PC-9 (cell line): ENCODE results near the gene CPT1B. TPM values are rescaled to one million over a fixed set of nuclear protein-coding genes. Genes with fewer than 3 reads are reported as not detected.

Source experiments
- BruUV-seq: library from RNA; stranded (reverse); fragments of 400-500 nt; replicated peaks from 2 replicates; lab custom pipeline; 2021; lab: Mats Ljungman, UMichigan
- CTCF ChIA-PET: fragments of 300-600 bp; sonication (Branson Sonifier 250); formaldehyde crosslinking; loops from one replicate; lab custom pipeline; 2022; ENCODE audit warnings: antibody characterized with exemption; lab: Charles Lee
- POLR2A ChIA-PET: fragments of 300-600 bp; sonication (Branson Sonifier 250); formaldehyde crosslinking; loops from one replicate; lab custom pipeline; 2022; ENCODE audit warnings: antibody characterized with exemption; ENCODE audit not compliant: unreplicated experiment; lab: Charles Lee
- DNase-seq, 2 experiments: peaks; one replicate each; pipeline versions ENCODE4 v3.0.0 to v3.0.0-alpha.2; 2015 to 2022; ENCODE audit warnings: mixed read lengths in 1 of 2
- H2AFZ ChIP-seq: fragments of 200-600 bp; sonication (generic); 2 replicates; pipeline ENCODE4 v1.8.1; 2017; ENCODE audit warnings: antibody characterized with exemption
- H3F3A ChIP-seq: fragments of 200-600 bp; sonication (generic); 2 replicates; pipeline ENCODE4 v1.8.1; 2017; ENCODE audit warnings: antibody characterized with exemption, mild to moderate bottlenecking, low read depth; ENCODE audit not compliant: insufficient read depth
- H3K27ac ChIP-seq: fragments of 200-600 bp; sonication (generic); 2 replicates; pipeline ENCODE4 v1.6.1; 2016; ENCODE audit warnings: mixed run types
- H3K27me3 ChIP-seq: fragments of 200-600 bp; sonication (generic); 2 replicates; pipeline ENCODE4 v1.6.1; 2016; ENCODE audit warnings: low read depth, mixed run types; ENCODE audit not compliant: insufficient read depth
- H3K36me3 ChIP-seq: fragments of 200-600 bp; sonication (generic); 2 replicates; pipeline ENCODE4 v1.6.1; 2016; ENCODE audit warnings: low read depth, mixed run types
- H3K4me1 ChIP-seq: fragments of 200-600 bp; sonication (generic); replicated peaks from 2 replicates; pipeline ENCODE4 v1.6.1; 2016; ENCODE audit warnings: mixed run types; ENCODE audit not compliant: insufficient read depth
- H3K4me2 ChIP-seq: fragments of 200-600 bp; sonication (generic); 2 replicates; pipeline ENCODE4 v1.6.1; 2017; ENCODE audit warnings: mixed run types
- H3K4me3 ChIP-seq: fragments of 200-600 bp; sonication (generic); 2 replicates; pipeline ENCODE4 v1.6.1; 2016; ENCODE audit warnings: mixed run types
- H3K79me2 ChIP-seq: fragments of 200-600 bp; sonication (generic); 2 replicates; pipeline ENCODE4 v1.6.1; 2017; ENCODE audit warnings: low read depth, mixed run types
- H3K9me2 ChIP-seq: fragments of 200-600 bp; sonication (generic); 2 replicates; pipeline ENCODE4 v1.8.1; 2017; ENCODE audit warnings: mild to moderate bottlenecking; ENCODE audit not compliant: insufficient read depth
- H3K9me3 ChIP-seq: fragments of 200-600 bp; sonication (generic); 2 replicates; pipeline ENCODE4 v1.8.1; 2016; ENCODE audit warnings: low read depth; ENCODE audit not compliant: insufficient read depth
- H4K20me1 ChIP-seq: fragments of 200-600 bp; sonication (generic); 2 replicates; pipeline ENCODE4 v1.8.1; 2017; ENCODE audit not compliant: insufficient read depth
- EZH2 ChIP-seq: fragments of 200-600 bp; sonication (generic); IDR thresholded peaks from 2 replicates; pipeline ENCODE4 v1.8.0; 2017; ENCODE audit warnings: antibody characterized with exemption, low read depth
- intact Hi-C: fragments of 100-400 bp; cut with micrococcal nuclease; formaldehyde crosslinking; loops from one replicate; pipeline ENCODE4 v1.10.0; 2022; ENCODE audit not compliant: unreplicated experiment
- total RNA-seq: library from RNA; stranded (reverse); gene quantifications from 2 replicates; pipeline ENCODE4 v1.2.3, GENCODE V29; 2021
- TF ChIP-seq, protein P1 (sequence below): fragments of 200-600 bp; sonication (generic); conservative IDR thresholded peaks from 2 replicates; pipeline ENCODE4 v1.6.1; 2017; ENCODE audit warnings: mixed run types, antibody characterized with exemption, mild to moderate bottlenecking, moderate library complexity

CPT1B gene
- total RNA-seq, 1 experiment from 2014 or later = 66.2 TPM

DNA sequence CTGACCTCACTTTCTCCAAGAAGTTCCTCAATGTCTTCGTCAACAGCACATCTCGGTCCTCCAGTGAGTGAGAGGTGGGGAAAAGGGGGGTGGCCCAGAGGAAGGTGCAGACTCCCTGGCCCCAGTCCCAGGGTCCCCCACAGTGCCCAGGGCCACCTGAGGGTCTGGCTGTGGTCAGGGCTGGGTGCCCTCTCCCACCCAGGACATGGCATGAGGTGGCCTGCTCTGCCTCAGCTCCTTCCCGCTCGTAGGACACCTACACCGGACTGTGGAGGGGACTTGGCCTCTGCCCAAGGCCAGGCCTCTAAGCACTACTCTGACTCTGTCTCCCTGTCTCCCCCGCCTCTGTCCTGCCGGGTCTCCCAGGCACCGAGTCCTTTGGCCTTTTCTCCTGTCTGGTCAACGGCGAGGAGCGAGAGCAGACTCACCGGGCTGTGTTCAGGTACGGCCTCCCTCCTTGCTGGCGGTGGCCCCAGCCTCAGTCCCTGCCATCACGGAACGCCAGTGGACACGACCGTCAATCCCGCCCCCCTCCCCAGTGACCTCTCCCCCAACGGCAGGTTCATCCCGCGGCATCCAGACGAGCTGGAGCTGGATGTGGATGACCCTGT, 26.9 kb upstream of the CPT1B start:
- no peaks in the 10 kb centered on the region for H3K36me3 ChIP-seq
- ChIA-PET CTCF (interaction anchor here (0.6 kb wide), 1 partner anchor 32 kb away, joined by 19 read pairs; no protein-coding TSS in a partner anchor), POLR2A (no interaction called here)
- H2AFZ ChIP-seq = no peak overlapping the region
- H3F3A ChIP-seq = peaks cover 12% of the 10 kb centered on the region; the same call in 1 of the 2 replicates
- peaks cover 82% of the 10 kb centered on the region for H3K27me3 ChIP-seq
- H4K20me1 ChIP-seq = no peaks in the 10 kb centered on the region; the same call in 1 of the 2 replicates
- intact Hi-C loops = no loop called here
- H3K4me3 ChIP-seq = no peak overlapping the region
- DNase-seq = no peak
- H3K9me3 ChIP-seq = no peaks in the 10 kb centered on the region
- no peak for TF ChIP-seq EZH2
- TF ChIP-seq, protein P1, sequence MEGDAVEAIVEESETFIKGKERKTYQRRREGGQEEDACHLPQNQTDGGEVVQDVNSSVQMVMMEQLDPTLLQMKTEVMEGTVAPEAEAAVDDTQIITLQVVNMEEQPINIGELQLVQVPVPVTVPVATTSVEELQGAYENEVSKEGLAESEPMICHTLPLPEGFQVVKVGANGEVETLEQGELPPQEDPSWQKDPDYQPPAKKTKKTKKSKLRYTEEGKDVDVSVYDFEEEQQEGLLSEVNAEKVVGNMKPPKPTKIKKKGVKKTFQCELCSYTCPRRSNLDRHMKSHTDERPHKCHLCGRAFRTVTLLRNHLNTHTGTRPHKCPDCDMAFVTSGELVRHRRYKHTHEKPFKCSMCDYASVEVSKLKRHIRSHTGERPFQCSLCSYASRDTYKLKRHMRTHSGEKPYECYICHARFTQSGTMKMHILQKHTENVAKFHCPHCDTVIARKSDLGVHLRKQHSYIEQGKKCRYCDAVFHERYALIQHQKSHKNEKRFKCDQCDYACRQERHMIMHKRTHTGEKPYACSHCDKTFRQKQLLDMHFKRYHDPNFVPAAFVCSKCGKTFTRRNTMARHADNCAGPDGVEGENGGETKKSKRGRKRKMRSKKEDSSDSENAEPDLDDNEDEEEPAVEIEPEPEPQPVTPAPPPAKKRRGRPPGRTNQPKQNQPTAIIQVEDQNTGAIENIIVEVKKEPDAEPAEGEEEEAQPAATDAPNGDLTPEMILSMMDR = no peak
- no peaks in the 10 kb centered on the region for H3K4me1 ChIP-seq
- H3K9me2 ChIP-seq = no peaks in the 10 kb centered on the region
- H3K27ac ChIP-seq = no peak overlapping the region
- no TSS peak for BruUV-seq
- H3K4me2 ChIP-seq = no peak overlapping the region
- no peaks in the 10 kb centered on the region for H3K79me2 ChIP-seq

DNA sequence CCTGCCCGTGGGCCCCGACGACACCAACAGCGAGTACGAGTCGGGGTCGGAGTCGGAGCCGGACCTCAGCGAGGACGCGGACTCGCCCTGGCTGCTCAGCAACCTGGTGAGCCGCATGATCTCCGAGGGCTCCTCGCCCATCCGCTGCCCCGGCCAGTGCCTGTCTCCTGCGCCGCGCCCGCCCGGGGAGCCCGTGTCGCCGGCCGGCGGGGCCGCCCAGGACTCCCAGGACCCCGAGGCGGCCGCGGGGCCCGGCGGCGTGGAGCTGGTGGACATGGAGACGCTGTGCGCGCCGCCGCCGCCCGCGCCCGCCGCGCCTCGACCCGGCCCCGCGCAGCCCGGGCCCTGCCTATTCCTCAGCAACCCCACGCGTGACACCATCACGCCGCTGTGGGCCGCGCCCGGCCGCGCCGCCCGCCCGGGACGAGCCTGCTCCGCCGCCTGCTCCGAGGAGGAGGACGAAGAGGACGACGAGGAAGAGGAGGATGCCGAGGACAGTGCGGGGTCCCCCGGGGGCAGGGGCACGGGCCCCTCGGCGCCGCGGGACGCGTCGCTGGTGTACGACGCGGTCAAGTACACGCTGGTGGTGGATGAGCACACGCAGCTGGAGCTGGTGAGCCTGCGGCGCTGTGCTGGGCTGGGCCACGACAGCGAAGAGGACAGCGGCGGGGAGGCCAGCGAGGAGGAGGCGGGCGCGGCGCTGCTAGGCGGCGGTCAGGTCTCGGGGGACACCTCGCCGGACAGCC, 26.2 kb upstream of the CPT1B start:
- no TSS peak for BruUV-seq
- no peak overlapping the region for H3K4me2 ChIP-seq
- peaks cover 82% of the 10 kb centered on the region for H3K27me3 ChIP-seq
- no peaks in the 10 kb centered on the region for H3K4me1 ChIP-seq
- no peaks in the 10 kb centered on the region; the same call in 1 of the 2 replicates for H4K20me1 ChIP-seq
- H3K4me3 ChIP-seq = no peak overlapping the region
- no peak for TF ChIP-seq EZH2
- TF ChIP-seq, protein P1 = no peak
- H3K36me3 ChIP-seq = no peaks in the 10 kb centered on the region
- peaks cover 12% of the 10 kb centered on the region; the same call in 1 of the 2 replicates for H3F3A ChIP-seq
- no peaks in the 10 kb centered on the region for H3K9me2 ChIP-seq
- intact Hi-C loops = no loop called here
- H3K27ac ChIP-seq = no peak overlapping the region
- H2AFZ ChIP-seq = no peak overlapping the region
- POLR2A ChIA-PET = no interaction called here
- no peaks in the 10 kb centered on the region for H3K9me3 ChIP-seq
- no peaks in the 10 kb centered on the region for H3K79me2 ChIP-seq
- DNase-seq = no peak
- CTCF ChIA-PET = interaction anchor here (0.6 kb wide), 1 partner anchor 33 kb away, joined by 19 read pairs; no protein-coding TSS in a partner anchor

DNA sequence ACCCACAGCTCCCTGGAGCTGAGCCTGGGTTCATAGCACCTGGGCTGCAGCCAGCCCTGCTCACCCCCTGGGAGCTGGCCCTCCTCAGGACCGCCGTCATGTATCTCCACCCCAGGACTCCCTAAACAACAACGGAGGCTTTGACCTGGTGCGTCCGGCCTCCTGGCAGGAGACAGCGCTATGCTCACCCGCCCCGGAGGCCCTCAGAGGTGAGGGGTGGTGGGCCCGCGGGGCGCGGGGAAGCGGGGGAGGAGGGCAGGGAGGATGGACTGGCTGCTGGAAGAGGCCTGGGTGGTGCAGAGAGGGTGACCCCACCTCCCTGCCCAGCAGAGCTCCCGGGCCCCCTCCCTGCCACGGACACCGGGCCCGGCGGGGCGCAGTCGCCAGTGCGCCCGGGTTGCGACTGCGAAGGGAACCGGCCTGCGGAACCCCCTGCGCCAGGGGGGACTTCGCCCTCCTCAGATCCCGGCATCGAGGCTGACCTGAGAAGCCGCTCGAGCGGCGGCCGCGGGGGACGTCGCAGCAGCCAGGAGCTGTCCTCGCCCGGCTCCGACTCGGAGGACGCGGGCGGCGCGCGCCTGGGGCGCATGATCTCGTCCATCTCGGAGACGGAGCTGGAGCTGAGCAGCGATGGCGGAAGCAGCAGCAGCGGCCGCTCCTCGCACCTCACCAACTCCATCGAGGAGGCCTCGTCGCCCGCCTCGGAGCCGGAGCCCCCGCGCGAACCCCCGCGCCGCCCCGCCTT, 25.5 kb upstream of the CPT1B start:
- ChIA-PET CTCF (no interaction called here), POLR2A (no interaction called here)
- Histone ChIP-seq H3F3A (peaks cover 12% of the 10 kb centered on the region; the same call in 1 of the 2 replicates), H3K79me2 (no peaks in the 10 kb centered on the region), H2AFZ (no peak overlapping the region), H3K27me3 (peaks cover 76% of the 10 kb centered on the region), H4K20me1 (no peaks in the 10 kb centered on the region; the same call in 1 of the 2 replicates), H3K9me3 (no peaks in the 10 kb centered on the region), H3K27ac (no peak overlapping the region), H3K4me1 (no peaks in the 10 kb centered on the region), H3K36me3 (no peaks in the 10 kb centered on the region), H3K4me2 (no peak overlapping the region), H3K9me2 (no peaks in the 10 kb centered on the region), H3K4me3 (no peak overlapping the region)
- no TSS peak for BruUV-seq
- TF ChIP-seq, protein P1 = no peak
- no peak for TF ChIP-seq EZH2
- DNase-seq = no peak
- intact Hi-C loops = no loop called here
